Erythroblast (primary cell): ENCODE measurements around the gene MAP7.

Source experiments
- GATA1 ChIP-seq: IDR thresholded peaks from 2 replicates; pipeline ENCODE4 v1.6.1; 2011; ENCODE audit warnings: low read depth, mild to moderate bottlenecking, control low read depth, low read length, moderate library complexity
- POLR2A ChIP-seq: IDR thresholded peaks from 2 replicates; pipeline ENCODE4 v1.6.1; 2011; ENCODE audit warnings: mild to moderate bottlenecking, low read length

GRCh38 chr6:136464874-136465273 lies 85.3 kb downstream of the MAP7 start:
- TF ChIP-seq POLR2A: no peak
- no peak for TF ChIP-seq GATA1
